ENCODE measurements around the gene CNPY3. TPM values are rescaled to one million over a fixed set of nuclear protein-coding genes. Genes with fewer than 3 reads are reported as not detected.

CNPY3 gene
- total and polyA plus RNA-seq, 2 of the 13 experiments (the other 11 are each of a cell fraction or from before 2014, with no cell fraction given): 42.3 to 60.2 TPM

DNA sequence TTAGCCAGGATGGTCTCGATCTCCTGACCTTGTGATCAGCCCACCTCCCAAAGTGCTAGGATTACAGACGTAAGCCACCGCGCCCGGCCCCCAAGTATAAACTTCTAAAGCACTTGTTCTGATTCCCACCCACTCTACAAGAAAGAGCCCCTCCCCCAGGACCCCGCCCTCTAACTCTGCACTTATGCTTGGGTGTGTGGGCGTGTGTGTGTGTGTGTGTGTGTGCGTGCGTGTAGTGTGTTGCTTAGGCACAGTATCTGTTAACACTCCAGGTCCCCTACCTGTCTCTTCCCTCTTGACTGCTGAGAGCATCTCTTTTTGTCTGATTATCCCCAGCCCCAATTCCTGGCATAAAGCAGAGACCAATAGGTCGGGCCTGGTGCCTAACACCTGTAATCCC lies 19.4 kb upstream of the CNPY3 start:
- no peaks in the 10 kb centered on the region for H3K36me3 ChIP-seq (replicated peaks in 1 of 2; ENCODE audit: control insufficient read depth in 1 of 2, insufficient read depth in 2 of 2, low read length in 2 of 2)
- no peak overlapping the region for H2AFZ ChIP-seq (ENCODE audit: low read length)
- POLR2A ChIA-PET: interaction anchor here (1.7 to 1.8 kb wide), 2 partner anchors 30 to 69 kb away, joined by 5 to 15 read pairs; partner anchors contain the start of genes PEX6 and RPL7L1
- H3K4me2 ChIP-seq (ENCODE audit: low read depth, low read length): no peak overlapping the region
- ATAC-seq (no peak), DNase-seq (ENCODE audit: low spot score) (no peak), FAIRE-seq (no peak)
- peaks cover 33% of the 10 kb centered on the region for H3K4me1 ChIP-seq (ENCODE audit: insufficient read depth, low read length)
- no peaks in the 10 kb centered on the region for H4K20me1 ChIP-seq (ENCODE audit: insufficient read depth, low read length)
- H3K27me3 ChIP-seq (ENCODE audit: control insufficient read depth in 1 of 2, insufficient read depth in 2 of 2, low read length in 2 of 2): 0 out of 5 replicates have a peak, but pooled peaks cover 0 to 4% of the 10 kb centered on the region in 2 experiments
- 53% methylated on average over 10 of the region's 10 CpGs for WGBS (ENCODE audit: low lambda C conversion rate)
- H3K9me3 ChIP-seq (ENCODE audit: low read length): no peaks in the 10 kb centered on the region
- no peak overlapping the region for H3K9ac ChIP-seq (ENCODE audit: insufficient read depth, low read depth, low read length)
- intact Hi-C loops (cut with micrococcal nuclease; ENCODE audit: unreplicated experiment): no loop called here
- in situ Hi-C loops (cut with HindIII; ENCODE audit: extremely low pct_ligation_motif_present, low pct_unique_long_range_greater_than_20kb): no loop called here
- no peak overlapping the region for H3K4me3 ChIP-seq (replicated peaks in 1 of 3; ENCODE audit: insufficient read depth in 1 of 3, low read depth in 2 of 3, low read length in 3 of 3)
- TF ChIP-seq ZMYM3 (CRISPR knock-in tag; IDR thresholded peaks at IDR 0.05): 0 out of 2 replicates have a peak, but pooled peaks have one; percentile 31
- TF ChIP-seq HOXA9 (CRISPR knock-in tag; IDR thresholded peaks at IDR 0.05; ENCODE audit: borderline replicate concordance): no peak
- no peak overlapping the region for H3K27ac ChIP-seq (ENCODE audit: extremely low read length, insufficient read depth, low read length)
- CTCF ChIA-PET (ENCODE audit: low intra/inter-chr PET ratio, low total read pairs): no interaction called here
- no peaks in the 10 kb centered on the region for H3K79me2 ChIP-seq (ENCODE audit: insufficient read depth, low read length)
- BruUV-seq (replicated peaks): no TSS peak

DNA sequence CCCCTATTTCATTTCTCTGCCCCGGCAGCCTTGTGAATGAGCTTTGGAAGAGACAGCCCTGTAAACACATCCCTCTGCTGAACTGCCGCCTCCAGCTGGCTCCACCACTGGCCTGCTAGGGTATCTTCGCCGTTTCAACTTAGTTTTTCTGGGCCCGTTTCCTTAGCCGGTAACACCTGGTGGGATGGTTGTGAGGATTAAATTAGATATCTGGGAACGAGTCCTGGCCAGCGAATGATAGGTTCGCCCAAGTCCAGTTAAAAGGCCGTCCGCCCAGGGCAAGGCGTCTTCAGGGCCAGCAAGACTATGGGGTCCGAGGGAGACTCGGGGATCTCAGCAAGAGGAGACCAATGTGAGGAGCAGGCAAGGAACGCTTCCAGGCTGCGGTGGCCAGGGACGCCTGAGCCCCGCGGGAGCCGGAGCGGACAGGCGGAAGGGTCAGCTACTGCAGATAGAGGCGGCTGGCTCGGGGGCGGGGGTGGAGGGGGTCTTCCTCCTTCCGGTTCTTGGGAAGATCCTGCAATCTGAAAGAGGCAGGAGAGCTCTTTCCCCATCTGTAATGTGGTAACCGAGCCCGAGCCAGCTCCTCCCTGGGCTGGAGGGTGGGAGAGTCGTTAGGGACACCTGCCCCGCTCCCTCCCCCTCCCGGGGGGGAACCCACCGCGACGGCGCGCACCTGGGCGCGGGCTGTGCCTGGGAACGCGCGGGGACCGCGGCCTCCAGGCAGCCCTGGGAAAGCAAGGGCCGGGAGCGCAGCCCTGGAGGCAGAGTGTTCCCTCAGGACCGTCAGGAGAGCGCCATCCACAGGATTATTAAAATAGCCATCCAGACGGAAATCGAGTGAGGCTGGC lies 17.9 kb upstream of the CNPY3 start:
- peak overlapping the region; percentile 40 for H3K9ac ChIP-seq (ENCODE audit: insufficient read depth, low read depth, low read length)
- H3K79me2 ChIP-seq (ENCODE audit: insufficient read depth, low read length): no peaks in the 10 kb centered on the region
- 42% methylated on average over 36 of the region's 49 CpGs for WGBS (ENCODE audit: low lambda C conversion rate)
- no peaks in the 10 kb centered on the region for H4K20me1 ChIP-seq (ENCODE audit: insufficient read depth, low read length)
- peak overlapping the region; percentile 62 for H3K27ac ChIP-seq (ENCODE audit: extremely low read length, insufficient read depth, low read length)
- H3K4me2 ChIP-seq (ENCODE audit: low read depth, low read length): peak overlapping the region; percentile 98
- ATAC-seq (peak; percentile 85), FAIRE-seq (no peak), DNase-seq (ENCODE audit: low spot score) (no peak)
- peak overlapping the region; percentile 67 for H2AFZ ChIP-seq (ENCODE audit: low read length)
- in situ Hi-C loops (cut with HindIII; ENCODE audit: extremely low pct_ligation_motif_present, low pct_unique_long_range_greater_than_20kb): no loop called here
- intact Hi-C loops (cut with micrococcal nuclease; ENCODE audit: unreplicated experiment): no loop called here
- ChIA-PET CTCF (ENCODE audit: low intra/inter-chr PET ratio, low total read pairs) (no interaction called here), POLR2A (interaction anchor here (0.6 to 1.8 kb wide), 15 partner anchors 9 to 149 kb away, joined by 3 to 21 read pairs (median 4); partner anchors contain the start of genes CNPY3, CUL7, GNMT and KLC4)
- BruUV-seq (replicated peaks): no TSS peak
- peak overlapping the region; percentile 60 to 72 (median 61) for H3K4me3 ChIP-seq (replicated peaks in 1 of 3; ENCODE audit: insufficient read depth in 1 of 3, low read depth in 2 of 3, low read length in 3 of 3)
- H3K36me3 ChIP-seq (replicated peaks in 1 of 2; ENCODE audit: control insufficient read depth in 1 of 2, insufficient read depth in 2 of 2, low read length in 2 of 2): no peaks in the 10 kb centered on the region; a peak in 1 of 5 replicates
- peaks cover 28% of the 10 kb centered on the region for H3K4me1 ChIP-seq (ENCODE audit: insufficient read depth, low read length)
- no peaks in the 10 kb centered on the region for H3K9me3 ChIP-seq (ENCODE audit: low read length)
- H3K27me3 ChIP-seq (ENCODE audit: control insufficient read depth in 1 of 2, insufficient read depth in 2 of 2, low read length in 2 of 2): peaks cover 2 to 4% of the 10 kb centered on the region in 2 experiments; a peak in 2 of 5 replicates
- TF ChIP-seq FOXA1 (IDR thresholded peaks at IDR 0.05): no peak
- TF ChIP-seq FOXA1 (CRISPR knock-in tag; IDR thresholded peaks at IDR 0.05): no peak
- TF ChIP-seq, protein P1, sequence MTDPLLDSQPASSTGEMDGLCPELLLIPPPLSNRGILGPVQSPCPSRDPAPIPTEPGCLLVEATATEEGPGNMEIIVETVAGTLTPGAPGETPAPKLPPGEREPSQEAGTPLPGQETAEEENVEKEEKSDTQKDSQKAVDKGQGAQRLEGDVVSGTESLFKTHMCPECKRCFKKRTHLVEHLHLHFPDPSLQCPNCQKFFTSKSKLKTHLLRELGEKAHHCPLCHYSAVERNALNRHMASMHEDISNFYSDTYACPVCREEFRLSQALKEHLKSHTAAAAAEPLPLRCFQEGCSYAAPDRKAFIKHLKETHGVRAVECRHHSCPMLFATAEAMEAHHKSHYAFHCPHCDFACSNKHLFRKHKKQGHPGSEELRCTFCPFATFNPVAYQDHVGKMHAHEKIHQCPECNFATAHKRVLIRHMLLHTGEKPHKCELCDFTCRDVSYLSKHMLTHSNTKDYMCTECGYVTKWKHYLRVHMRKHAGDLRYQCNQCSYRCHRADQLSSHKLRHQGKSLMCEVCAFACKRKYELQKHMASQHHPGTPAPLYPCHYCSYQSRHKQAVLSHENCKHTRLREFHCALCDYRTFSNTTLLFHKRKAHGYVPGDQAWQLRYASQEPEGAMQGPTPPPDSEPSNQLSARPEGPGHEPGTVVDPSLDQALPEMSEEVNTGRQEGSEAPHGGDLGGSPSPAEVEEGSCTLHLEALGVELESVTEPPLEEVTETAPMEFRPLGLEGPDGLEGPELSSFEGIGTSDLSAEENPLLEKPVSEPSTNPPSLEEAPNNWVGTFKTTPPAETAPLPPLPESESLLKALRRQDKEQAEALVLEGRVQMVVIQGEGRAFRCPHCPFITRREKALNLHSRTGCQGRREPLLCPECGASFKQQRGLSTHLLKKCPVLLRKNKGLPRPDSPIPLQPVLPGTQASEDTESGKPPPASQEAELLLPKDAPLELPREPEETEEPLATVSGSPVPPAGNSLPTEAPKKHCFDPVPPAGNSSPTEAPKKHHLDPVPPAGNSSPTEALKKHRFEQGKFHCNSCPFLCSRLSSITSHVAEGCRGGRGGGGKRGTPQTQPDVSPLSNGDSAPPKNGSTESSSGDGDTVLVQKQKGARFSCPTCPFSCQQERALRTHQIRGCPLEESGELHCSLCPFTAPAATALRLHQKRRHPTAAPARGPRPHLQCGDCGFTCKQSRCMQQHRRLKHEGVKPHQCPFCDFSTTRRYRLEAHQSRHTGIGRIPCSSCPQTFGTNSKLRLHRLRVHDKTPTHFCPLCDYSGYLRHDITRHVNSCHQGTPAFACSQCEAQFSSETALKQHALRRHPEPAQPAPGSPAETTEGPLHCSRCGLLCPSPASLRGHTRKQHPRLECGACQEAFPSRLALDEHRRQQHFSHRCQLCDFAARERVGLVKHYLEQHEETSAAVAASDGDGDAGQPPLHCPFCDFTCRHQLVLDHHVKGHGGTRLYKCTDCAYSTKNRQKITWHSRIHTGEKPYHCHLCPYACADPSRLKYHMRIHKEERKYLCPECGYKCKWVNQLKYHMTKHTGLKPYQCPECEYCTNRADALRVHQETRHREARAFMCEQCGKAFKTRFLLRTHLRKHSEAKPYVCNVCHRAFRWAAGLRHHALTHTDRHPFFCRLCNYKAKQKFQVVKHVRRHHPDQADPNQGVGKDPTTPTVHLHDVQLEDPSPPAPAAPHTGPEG (CRISPR knock-in tag; IDR thresholded peaks at IDR 0.05): peak; percentile 46; the same call in 1 of the 2 replicates
- TF ChIP-seq, protein P2, sequence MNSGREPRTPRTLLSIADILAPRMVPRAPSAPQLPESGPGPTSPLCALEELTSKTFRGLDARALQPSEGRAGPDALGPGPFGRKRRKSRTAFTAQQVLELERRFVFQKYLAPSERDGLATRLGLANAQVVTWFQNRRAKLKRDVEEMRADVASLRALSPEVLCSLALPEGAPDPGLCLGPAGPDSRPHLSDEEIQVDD (CRISPR knock-in tag; IDR thresholded peaks at IDR 0.05; ENCODE audit: borderline replicate concordance): 0 out of 2 replicates have a peak, but pooled peaks have one; percentile 59
- no peak for TF ChIP-seq RXRA (CRISPR knock-in tag; IDR thresholded peaks at IDR 0.05)
- TF ChIP-seq ZFX (CRISPR knock-in tag; IDR thresholded peaks at IDR 0.05; ENCODE audit: low read depth): peak; percentile 21
- TF ChIP-seq, protein P3, sequence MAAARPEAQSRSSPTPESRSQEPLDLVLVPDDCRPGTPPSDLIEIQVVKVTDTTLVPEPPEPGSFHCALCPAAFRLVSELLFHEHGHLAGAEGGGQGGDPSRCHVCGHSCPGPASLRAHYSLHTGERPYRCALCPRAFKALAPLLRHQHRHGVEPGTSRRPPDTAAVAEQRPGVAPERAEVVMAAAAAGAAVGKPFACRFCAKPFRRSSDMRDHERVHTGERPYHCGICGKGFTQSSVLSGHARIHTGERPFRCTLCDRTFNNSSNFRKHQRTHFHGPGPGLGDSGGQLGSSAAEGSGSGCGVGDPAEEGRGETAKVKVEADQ (CRISPR knock-in tag; IDR thresholded peaks at IDR 0.05; ENCODE audit: borderline replicate concordance): peak; percentile 67; the same call in 1 of the 2 replicates
